ENCODE results near the gene PAK3.

- no peak for TF ChIP-seq CTCF (IDR thresholded peaks at IDR 0.05; ENCODE audit: control extremely low read depth in 1 of 3, insufficient read depth in 1 of 3, low read depth in 1 of 3, low read length in 3 of 3)
- TF ChIP-seq ATF3 (IDR thresholded peaks at IDR 0.05; ENCODE audit: insufficient read depth, low read depth, low read length): no peak
These were observed 6.6 kb downstream of the PAK3 start for GRCh38 chrX:111102636-111103035.
